ENCODE results near the gene PRXL2B.

Gene PRXL2B

DNA sequence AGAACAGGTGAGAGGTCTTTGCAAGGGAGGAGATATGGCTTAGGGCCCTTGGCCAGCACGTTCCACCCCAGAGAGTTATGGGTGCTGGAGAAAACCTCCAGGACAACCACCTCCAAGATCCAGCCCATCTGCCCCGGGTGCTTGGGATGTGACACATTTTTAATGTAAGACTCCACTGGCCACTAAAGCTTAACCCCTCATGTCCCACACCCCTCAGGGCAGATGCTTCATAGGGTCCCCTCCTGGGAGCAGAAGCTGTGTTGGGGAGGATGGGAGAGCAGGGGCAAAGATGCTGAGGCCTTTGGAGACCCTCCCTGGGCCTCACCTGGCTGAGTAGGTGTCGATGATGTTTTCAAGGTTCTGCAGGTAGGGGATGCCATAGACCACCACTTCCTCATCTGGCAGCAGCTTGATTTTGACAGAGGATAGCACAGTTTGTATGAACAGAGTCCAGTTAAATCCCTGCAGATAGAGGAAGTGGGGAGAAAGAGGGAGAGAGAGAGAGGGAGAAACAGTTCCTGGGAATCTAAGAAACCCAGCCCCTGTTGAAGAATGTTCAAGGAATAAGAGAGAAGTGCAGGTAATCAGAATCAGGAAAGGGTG, 11.9 kb downstream of the PRXL2B start:
- no peak for DNase-seq (ENCODE audit: low read depth)

- no peak for DNase-seq (ENCODE audit: low read depth)
Measured at GRCh38 chr1:2601721-2602303, 15.2 kb downstream of the PRXL2B start.

GRCh38 chr1:2602311-2602835, 15.8 kb downstream of the PRXL2B start:
- DNase-seq (ENCODE audit: low read depth): no peak

DNA sequence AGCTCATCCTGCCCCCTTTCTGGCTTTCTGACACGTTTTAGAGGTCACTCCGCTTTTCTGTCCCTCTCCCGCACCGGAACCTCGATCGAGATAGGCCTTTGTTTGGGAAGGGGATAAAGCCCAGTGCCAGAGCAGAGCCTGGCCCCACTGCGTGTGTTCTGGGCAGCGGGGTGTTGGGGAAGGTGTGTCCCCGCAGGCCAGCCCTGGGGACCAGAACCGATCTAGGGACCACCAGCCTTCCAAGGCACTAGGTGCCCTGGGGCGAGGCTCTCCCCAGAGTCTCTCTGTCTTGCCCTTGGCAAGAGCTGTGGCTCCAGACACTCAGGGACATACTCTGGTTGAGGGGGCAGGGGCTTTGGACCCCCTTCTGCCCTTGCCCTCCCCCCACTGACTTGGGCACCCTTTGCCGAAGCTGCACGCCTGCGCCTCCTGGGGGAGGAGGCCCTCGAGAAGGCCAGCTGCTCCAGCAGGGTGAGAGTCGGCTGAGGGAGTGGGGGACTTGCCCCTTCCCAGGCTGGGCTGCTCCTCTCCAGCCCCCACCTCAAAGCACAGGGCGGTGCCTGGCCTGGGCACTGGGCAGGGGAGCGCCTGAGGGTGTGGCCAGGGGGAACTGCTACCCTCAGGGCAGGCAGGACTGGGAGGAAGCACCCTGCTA, 16.4 kb downstream of the PRXL2B start:
- no peak for DNase-seq (ENCODE audit: low read depth)

- DNase-seq (ENCODE audit: low read depth): no peak
Measured at GRCh38 chr1:2603521-2604155, 17.1 kb downstream of the PRXL2B start.

DNA sequence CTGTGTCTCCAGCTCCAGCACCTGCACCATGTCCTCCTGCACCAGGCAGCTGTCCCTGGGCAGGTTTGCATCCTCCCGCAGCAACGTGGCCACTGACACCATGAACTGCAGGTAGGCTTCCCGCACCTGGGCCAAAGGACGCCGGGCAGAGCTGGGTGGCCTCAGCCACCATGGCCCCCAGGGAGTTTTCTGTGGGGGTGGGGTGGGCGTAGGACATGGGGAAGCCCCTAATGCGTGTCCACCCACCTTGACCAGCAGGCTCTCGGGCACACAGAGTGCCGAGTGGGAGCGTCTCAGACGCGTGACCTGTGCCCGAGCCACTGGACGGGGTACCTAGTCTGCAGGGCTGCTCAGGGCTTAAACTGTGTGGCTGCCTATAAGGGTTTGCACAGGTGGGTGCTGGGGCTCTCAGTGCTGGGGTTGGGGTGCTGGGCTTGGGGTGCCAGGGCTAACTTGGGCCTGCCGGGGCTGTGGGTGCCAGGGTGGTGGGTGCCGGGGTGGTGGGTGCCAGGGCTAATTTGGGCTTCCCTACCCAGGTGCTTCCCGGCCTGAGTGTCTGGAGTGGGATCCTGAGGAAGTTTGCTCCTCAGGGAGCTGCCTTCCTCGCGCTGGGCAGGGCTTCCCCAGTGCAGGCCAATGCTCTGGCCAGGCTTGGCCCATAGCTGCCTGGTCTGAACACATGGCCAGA, 17.7 kb downstream of the PRXL2B start:
- DNase-seq (ENCODE audit: low read depth): no peak

- no peak for DNase-seq (ENCODE audit: low read depth)
Measured at GRCh38 chr1:2604844-2605508, 18.4 kb downstream of the PRXL2B start.

- DNase-seq (ENCODE audit: low read depth): no peak
Measured at GRCh38 chr1:2605509-2606395, 19.2 kb downstream of the PRXL2B start.

- no peak for DNase-seq (ENCODE audit: low read depth)
Measured at GRCh38 chr1:2606396-2606880, 19.9 kb downstream of the PRXL2B start.

GRCh38 chr1:2606881-2607621, 20.5 kb downstream of the PRXL2B start:
- no peak for DNase-seq (ENCODE audit: low read depth)

- DNase-seq (ENCODE audit: low read depth): no peak
Measured at GRCh38 chr1:2607641-2608091, 21.1 kb downstream of the PRXL2B start.

DNA sequence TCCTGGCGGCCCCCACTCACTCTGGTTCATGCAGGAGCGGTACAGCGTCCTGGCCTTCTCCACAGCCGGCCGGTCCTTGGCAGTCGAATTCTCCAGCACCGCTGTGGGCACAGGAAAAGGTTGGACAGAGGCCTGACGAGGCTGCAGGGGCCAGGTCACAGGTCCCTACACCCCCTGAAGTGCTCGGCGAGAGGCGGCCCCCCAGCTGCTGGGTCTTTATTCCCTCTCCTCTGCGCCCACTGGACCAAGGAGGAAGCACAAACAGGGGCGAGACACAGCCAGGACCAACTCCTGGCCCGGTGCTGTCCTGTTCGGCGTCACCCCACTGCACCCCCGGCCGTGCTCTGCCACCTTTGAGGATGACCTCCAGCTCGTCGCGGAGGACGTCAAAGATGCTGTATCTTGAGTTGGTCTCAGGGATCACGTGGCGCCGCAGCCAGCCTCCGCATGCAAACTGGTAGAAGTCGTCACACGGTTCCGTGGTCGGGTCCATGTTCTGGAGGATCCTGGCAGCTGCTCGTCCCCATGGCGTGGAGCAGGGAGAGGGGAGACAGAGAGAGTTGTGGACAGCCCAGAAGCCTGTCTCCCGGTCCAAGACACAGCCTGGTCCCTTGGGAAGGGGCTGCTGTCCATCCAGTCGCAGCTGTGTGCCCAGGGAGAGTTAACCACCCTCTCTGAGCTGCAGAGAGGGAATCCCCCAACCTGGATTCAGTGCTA, 22.9 kb downstream of the PRXL2B start:
- no peak for DNase-seq (ENCODE audit: low read depth)

- no peak for DNase-seq (ENCODE audit: low read depth)
Measured at GRCh38 chr1:2610036-2610959, 23.7 kb downstream of the PRXL2B start.

DNA sequence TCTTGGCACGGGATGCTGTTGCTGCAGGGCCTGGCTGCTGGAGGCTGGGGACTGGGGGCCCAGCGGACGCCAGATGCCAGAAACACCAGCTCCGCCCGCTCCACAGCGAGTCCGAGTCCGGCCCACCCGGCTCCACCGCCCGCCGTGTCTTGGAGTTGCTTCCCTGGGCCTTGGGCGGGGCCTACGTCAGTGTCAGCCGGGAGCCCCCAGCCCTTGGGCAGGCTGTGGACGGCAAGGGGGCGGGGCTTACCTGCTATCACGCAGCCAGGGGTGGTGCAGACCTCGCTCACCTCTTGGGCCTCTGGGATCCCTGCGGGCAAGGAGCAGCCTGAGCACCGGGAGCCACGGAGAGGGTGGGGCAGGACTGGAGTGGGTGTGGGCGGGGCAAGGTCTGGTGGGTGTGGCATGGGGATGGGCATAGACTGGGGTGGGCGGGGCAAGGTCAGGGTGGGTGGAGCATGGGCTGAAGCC, 24.5 kb downstream of the PRXL2B start:
- DNase-seq (ENCODE audit: low read depth): no peak

GRCh38 chr1:2611621-2612437, 25.3 kb downstream of the PRXL2B start:
- no peak for DNase-seq (ENCODE audit: low read depth)

DNA sequence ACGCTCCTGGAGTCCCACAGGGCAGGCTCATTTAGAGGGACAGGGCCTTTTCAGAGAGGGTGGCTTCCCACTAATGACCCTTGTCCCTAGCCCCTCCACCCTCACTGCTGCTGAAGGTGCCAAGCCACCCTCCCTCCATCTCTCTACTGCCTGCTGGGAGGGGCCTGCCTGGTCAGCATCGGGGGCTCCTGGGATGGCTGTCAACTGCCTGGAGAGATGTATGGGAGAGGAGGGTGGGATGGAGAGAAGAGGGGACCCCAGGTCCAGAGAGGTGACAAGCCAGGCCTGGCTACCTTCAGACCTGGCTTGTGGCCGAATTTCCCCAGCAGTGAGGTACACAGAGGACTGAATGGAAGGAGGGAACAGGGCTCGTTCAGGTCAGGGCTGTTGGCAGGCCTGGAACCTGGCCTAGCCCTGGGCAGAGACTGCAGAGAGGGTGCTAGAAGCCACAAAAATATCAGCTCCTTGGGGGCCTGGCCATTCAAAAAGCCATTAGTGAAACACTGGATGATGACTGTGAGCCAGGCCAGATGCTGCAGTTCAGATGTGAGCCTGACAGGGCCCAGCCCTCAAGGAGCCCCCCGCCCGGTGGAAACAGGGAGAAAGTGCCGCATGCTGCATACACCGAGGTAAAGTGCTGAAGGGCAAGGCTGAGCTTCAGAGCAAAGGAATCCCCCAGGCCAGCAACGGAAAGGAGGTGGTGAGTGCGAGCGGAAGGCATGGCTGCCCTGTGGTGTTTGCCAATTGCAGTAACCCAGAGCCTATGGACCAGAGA, 26.2 kb downstream of the PRXL2B start:
- no peak for DNase-seq (ENCODE audit: low read depth)

All from HS-27A (cell line).